ENCODE results near the gene EIF1AD. TPM values are rescaled to one million over a fixed set of nuclear protein-coding genes. Genes with fewer than 3 reads are reported as not detected.

The EIF1AD gene
- total RNA-seq: 10 to 100 TPM; 53.5 to 54.2 TPM

- Mint-ChIP-seq H3K9me3 (ENCODE audit: insufficient read depth) (no peaks in the 10 kb centered on the region), H3K4me1 (ENCODE audit: low read depth) (peaks cover 46% of the 10 kb centered on the region), H3K27ac (peak within 1 kb of the TSS; percentile 98), H3K4me3 (peak within 1 kb of the TSS; percentile 96), H3K36me3 (ENCODE audit: low read depth) (peaks cover 69% of the 10 kb centered on the region), H3K27me3 (ENCODE audit: low read depth) (no peaks in the 10 kb centered on the region)
- ChIA-PET POLR2A (interaction anchor here (0.6 to 1.9 kb wide), 25 partner anchors 10 to 502 kb away, joined by 3 to 9 read pairs (median 4); partner anchors contain the start of genes CCDC85B, CST6, FIBP and KAT5), CTCF (interaction anchor here (0.7 to 1.5 kb wide), 12 partner anchors 10 to 297 kb away, joined by 3 to 15 read pairs (median 4); partner anchors contain the start of genes CCDC85B, FIBP, MUS81 and SF3B2)
- DNase-seq: peak; percentile 97
- peak; percentile 95 for ATAC-seq
Observed at GRCh38 chr11:66001942-66002647, at the start of gene EIF1AD, which contains the start of gene BANF1. Gene EIF1AD, minus strand, starts transcription at chr11:66002157. Its CDS starts 1,768 bp downstream, at chr11:66000389. Gene BANF1, plus strand, starts transcription at chr11:66002503. Its CDS starts 748 bp downstream, at chr11:66003251.

GRCh38 chr11:66051371-66051765 is 49.4 kb upstream of the EIF1AD start:
- CTCF ChIA-PET: interaction anchor here (1.2 to 6.2 kb wide), 5 partner anchors 12 to 49 kb away, joined by 3 to 81 read pairs (median 13); partner anchors contain the start of genes BANF1 and PACS1

GRCh38 chr11:66050581-66051231 is 48.7 kb upstream of the EIF1AD start:
- H3K36me3 Mint-ChIP-seq (ENCODE audit: low read depth): peaks cover 28% of the 10 kb centered on the region
- no peak for ATAC-seq
- CTCF ChIA-PET: interaction anchor here (0.7 to 6.2 kb wide), 4 partner anchors 8 to 28 kb away, joined by 3 to 81 read pairs (median 16); partner anchors contain the start of gene PACS1
- peaks cover 37% of the 10 kb centered on the region for H3K4me1 Mint-ChIP-seq (ENCODE audit: low read depth)
- DNase-seq: no peak
- peak overlapping the region; percentile 100 for H3K4me3 Mint-ChIP-seq
- peak overlapping the region; percentile 82 for H3K27ac Mint-ChIP-seq
- peaks cover 11% of the 10 kb centered on the region for H3K27me3 Mint-ChIP-seq (ENCODE audit: low read depth)
- no peaks in the 10 kb centered on the region for H3K9me3 Mint-ChIP-seq (ENCODE audit: insufficient read depth)
- POLR2A ChIA-PET: interaction anchor here (1.2 to 2.8 kb wide), 2 partner anchors 18 to 192 kb away, joined by 3 to 26 read pairs; partner anchors contain the start of gene PACS1

More at GRCh38 chr11:66051371-66051765, 49.4 kb upstream of the EIF1AD start:
- no peak for ATAC-seq
- H3K36me3 Mint-ChIP-seq (ENCODE audit: low read depth): peaks cover 32% of the 10 kb centered on the region
- peak overlapping the region; percentile 100 for H3K4me3 Mint-ChIP-seq
- H3K27me3 Mint-ChIP-seq (ENCODE audit: low read depth): peaks cover 11% of the 10 kb centered on the region
- H3K27ac Mint-ChIP-seq: peak overlapping the region; percentile 82
- H3K4me1 Mint-ChIP-seq (ENCODE audit: low read depth): peaks cover 37% of the 10 kb centered on the region
- no peak for DNase-seq
- H3K9me3 Mint-ChIP-seq (ENCODE audit: insufficient read depth): no peaks in the 10 kb centered on the region
- POLR2A ChIA-PET: interaction anchor here (0.9 to 2.8 kb wide), 8 partner anchors 9 to 193 kb away, joined by 3 to 26 read pairs (median 4); partner anchors contain the start of gene PACS1

GRCh38 chr11:66048547-66049323 is 46.8 kb upstream of the EIF1AD start, which contains the start of gene GAL3ST3:
Gene GAL3ST3, minus strand, starts transcription at chr11:66049161. Its CDS starts 3,746 bp downstream, at chr11:66045415.
- H3K36me3 Mint-ChIP-seq (ENCODE audit: low read depth): peaks cover 13% of the 10 kb centered on the region
- CTCF ChIA-PET: interaction anchor here (0.7 to 1.2 kb wide), 3 partner anchors 19 to 269 kb away, joined by 3 to 4 read pairs (median 3); no protein-coding TSS in a partner anchor
- DNase-seq: no peak
- peaks cover 11% of the 10 kb centered on the region for H3K27me3 Mint-ChIP-seq (ENCODE audit: low read depth)
- H3K4me1 Mint-ChIP-seq (ENCODE audit: low read depth): peaks cover 40% of the 10 kb centered on the region
- ATAC-seq: no peak
- POLR2A ChIA-PET: interaction anchor here (0.6 kb wide), 1 partner anchor 789 kb away, joined by 3 read pairs; no protein-coding TSS in a partner anchor
- H3K27ac Mint-ChIP-seq: no peak within 1 kb of the TSS
- H3K9me3 Mint-ChIP-seq (ENCODE audit: insufficient read depth): no peaks in the 10 kb centered on the region
- H3K4me3 Mint-ChIP-seq: peak within 1 kb of the TSS; percentile 31

GRCh38 chr11:66047541-66048365 is 45.8 kb upstream of the EIF1AD start:
- H3K27me3 Mint-ChIP-seq (ENCODE audit: low read depth): peaks cover 11% of the 10 kb centered on the region
- H3K4me3 Mint-ChIP-seq: no peak overlapping the region
- no peak overlapping the region for H3K27ac Mint-ChIP-seq
- peaks cover 5% of the 10 kb centered on the region for H3K36me3 Mint-ChIP-seq (ENCODE audit: low read depth)
- no peak for DNase-seq
- ChIA-PET CTCF (interaction anchor here (0.6 to 4.0 kb wide), 5 partner anchors 20 to 358 kb away, joined by 3 to 61 read pairs (median 3); partner anchors contain the start of gene PACS1), POLR2A (interaction anchor here (0.6 kb wide), 1 partner anchor 790 kb away, joined by 3 read pairs; no protein-coding TSS in a partner anchor)
- no peaks in the 10 kb centered on the region for H3K9me3 Mint-ChIP-seq (ENCODE audit: insufficient read depth)
- ATAC-seq: no peak
- peaks cover 30% of the 10 kb centered on the region for H3K4me1 Mint-ChIP-seq (ENCODE audit: low read depth)

- DNase-seq (no peak), ATAC-seq (no peak)
- no peak overlapping the region for H3K27ac Mint-ChIP-seq
- H3K36me3 Mint-ChIP-seq (ENCODE audit: low read depth): no peaks in the 10 kb centered on the region
- H3K9me3 Mint-ChIP-seq (ENCODE audit: insufficient read depth): no peaks in the 10 kb centered on the region
- ChIA-PET POLR2A (no interaction called here), CTCF (interaction anchor here (0.6 to 4.0 kb wide), 6 partner anchors 12 to 357 kb away, joined by 3 to 61 read pairs (median 13); partner anchors contain the start of gene PACS1)
- H3K4me1 Mint-ChIP-seq (ENCODE audit: low read depth): peaks cover 25% of the 10 kb centered on the region
- H3K27me3 Mint-ChIP-seq (ENCODE audit: low read depth): peaks cover 11% of the 10 kb centered on the region
- H3K4me3 Mint-ChIP-seq: no peak overlapping the region
Observed at GRCh38 chr11:66046901-66047300, 44.9 kb upstream of the EIF1AD start.

- no peaks in the 10 kb centered on the region for H3K36me3 Mint-ChIP-seq (ENCODE audit: low read depth)
- H3K4me1 Mint-ChIP-seq (ENCODE audit: low read depth): peaks cover 14% of the 10 kb centered on the region
- POLR2A ChIA-PET: interaction anchor here (1.2 to 1.5 kb wide), 2 partner anchors 15 to 43 kb away, joined by 3 read pairs; partner anchors contain the start of genes BANF1 and EIF1AD
- no peaks in the 10 kb centered on the region for H3K9me3 Mint-ChIP-seq (ENCODE audit: insufficient read depth)
- H3K4me3 Mint-ChIP-seq: no peak overlapping the region
- no peak overlapping the region for H3K27ac Mint-ChIP-seq
- DNase-seq (peak; percentile 86), ATAC-seq (peak; percentile 95)
- CTCF ChIA-PET: interaction anchor here (0.6 to 4.0 kb wide), 55 partner anchors 8 to 392 kb away, joined by 3 to 61 read pairs (median 4); partner anchors contain the start of genes BANF1, CATSPER1, CST6 and EIF1AD
- peaks cover 11% of the 10 kb centered on the region for H3K27me3 Mint-ChIP-seq (ENCODE audit: low read depth)
Observed at GRCh38 chr11:66045177-66045639, 43.3 kb upstream of the EIF1AD start.

- DNase-seq (no peak), ATAC-seq (peak; percentile 7)
- H3K27ac Mint-ChIP-seq: no peak overlapping the region
- no peak overlapping the region for H3K4me3 Mint-ChIP-seq
- POLR2A ChIA-PET: interaction anchor here (1.2 to 1.5 kb wide), 2 partner anchors 15 to 42 kb away, joined by 3 read pairs; partner anchors contain the start of genes BANF1 and EIF1AD
- CTCF ChIA-PET: interaction anchor here (0.6 to 4.0 kb wide), 55 partner anchors 8 to 392 kb away, joined by 3 to 61 read pairs (median 4); partner anchors contain the start of genes BANF1, CATSPER1, CST6 and EIF1AD
- H3K36me3 Mint-ChIP-seq (ENCODE audit: low read depth): no peaks in the 10 kb centered on the region
- H3K4me1 Mint-ChIP-seq (ENCODE audit: low read depth): peaks cover 14% of the 10 kb centered on the region
- H3K9me3 Mint-ChIP-seq (ENCODE audit: insufficient read depth): no peaks in the 10 kb centered on the region
- H3K27me3 Mint-ChIP-seq (ENCODE audit: low read depth): peaks cover 11% of the 10 kb centered on the region
Observed at GRCh38 chr11:66044757-66045156, 42.8 kb upstream of the EIF1AD start.

- H3K4me1 Mint-ChIP-seq (ENCODE audit: low read depth): peaks cover 9% of the 10 kb centered on the region
- ATAC-seq: no peak
- H3K27ac Mint-ChIP-seq: no peak overlapping the region
- DNase-seq: no peak
- H3K27me3 Mint-ChIP-seq (ENCODE audit: low read depth): peaks cover 4% of the 10 kb centered on the region
- no peaks in the 10 kb centered on the region for H3K36me3 Mint-ChIP-seq (ENCODE audit: low read depth)
- POLR2A ChIA-PET: interaction anchor here (1.0 kb wide), 1 partner anchor 9 kb away, joined by 3 read pairs; the partner anchor contains the start of gene SF3B2
- H3K4me3 Mint-ChIP-seq: no peak overlapping the region
- no peaks in the 10 kb centered on the region for H3K9me3 Mint-ChIP-seq (ENCODE audit: insufficient read depth)
- CTCF ChIA-PET: interaction anchor here (0.6 to 4.0 kb wide), 16 partner anchors 7 to 1194 kb away, joined by 3 to 61 read pairs (median 6); partner anchors contain the start of genes BANF1, CATSPER1, KAT5 and PACS1
Observed at GRCh38 chr11:66042996-66043906, 41.3 kb upstream of the EIF1AD start.

All from activated CD8-positive, alpha-beta T cell treated with anti-CD3 and anti-CD28 coated beads, Interleukin-2, amount 10 ng/mL, durations not matched to agents 7 days and 5 days (primary cell).